CD14-positive monocyte (primary cell): ENCODE measurements around the gene ACKR3. TPM values are rescaled to one million over a fixed set of nuclear protein-coding genes. Genes with fewer than 3 reads are reported as not detected.

Experiments
- DNase-seq, 3 donors: peaks; one replicate each; pipeline ENCODE4 v3.0.0-alpha.2; 2011 to 2022
- H2AFZ ChIP-seq: 2 replicates; pipeline ENCODE4 v1.6.0; 2012; ENCODE audit warnings: mild to moderate bottlenecking, low read depth, low read length, inconsistent platforms; ENCODE audit not compliant: insufficient read depth, poor library complexity, severe bottlenecking
- H3K27ac ChIP-seq, 2 donors: 1 replicate in 1 of 2; 2 replicates in 1 of 2; pipeline ENCODE4 v1.5.1; 2012 to 2013; ENCODE audit warnings: low read length in 2 of 2, control low read depth in 1 of 2, inconsistent platforms in 1 of 2, low read depth in 1 of 2, mild to moderate bottlenecking in 1 of 2
- H3K27me3 ChIP-seq, 2 donors: one replicate each; pipeline versions ENCODE4 v1.6.0 to v1.6.1; 2011 to 2013; ENCODE audit warnings: low read length in 2 of 2; ENCODE audit not compliant: control insufficient read depth in 2 of 2, insufficient read depth in 2 of 2
- H3K36me3 ChIP-seq, 2 donors: replicated peaks in 1 of 2; 1 replicate in 1 of 2; 2 replicates in 1 of 2; pipeline versions ENCODE4 v1.5.1 to v1.6.1; 2012 to 2013; ENCODE audit warnings: low read length in 2 of 2, control low read depth in 1 of 2, inconsistent platforms in 1 of 2, mild to moderate bottlenecking in 1 of 2; ENCODE audit not compliant: insufficient read depth in 2 of 2, control insufficient read depth in 1 of 2
- H3K4me1 ChIP-seq, 2 donors: 1 replicate in 1 of 2; 2 replicates in 1 of 2; pipeline versions ENCODE4 v1.5.1 to v1.6.1; 2012 to 2013; ENCODE audit warnings: low read length in 2 of 2, control low read depth in 1 of 2, inconsistent platforms in 1 of 2, mild to moderate bottlenecking in 1 of 2, moderate library complexity in 1 of 2; ENCODE audit not compliant: insufficient read depth in 2 of 2, control insufficient read depth in 1 of 2
- H3K4me2 ChIP-seq: replicated peaks from 2 replicates; pipeline ENCODE3; 2012; ENCODE audit warnings: low read length, moderate library complexity, mild to moderate bottlenecking; ENCODE audit not compliant: poor library complexity, severe bottlenecking; ENCODE audit errors: extremely low read depth
- H3K4me3 ChIP-seq, 3 experiments: fragments of 200-600 bp in 1 of 3; sonication (generic) in 1 of 3; replicated peaks in 1 of 3; 1 replicate in 2 of 3; 2 replicates in 1 of 3; pipeline ENCODE4 v1.5.1; 2011 to 2013; ENCODE audit warnings: low read length in 3 of 3, mild to moderate bottlenecking in 3 of 3, control low read depth in 2 of 3, low read depth in 2 of 3, inconsistent platforms in 1 of 3, moderate library complexity in 1 of 3
- H3K79me2 ChIP-seq: 2 replicates; pipeline ENCODE4 v1.6.0; 2012; ENCODE audit warnings: mild to moderate bottlenecking, control low read depth, inconsistent platforms, low read length, moderate library complexity; ENCODE audit not compliant: insufficient read depth
- H3K9ac ChIP-seq: 2 replicates; pipeline ENCODE4 v1.6.0; 2017; ENCODE audit warnings: low read length, mild to moderate bottlenecking; ENCODE audit not compliant: insufficient read depth, poor library complexity, severe bottlenecking
- H3K9me3 ChIP-seq, 2 donors: replicated peaks in 1 of 2; 1 replicate in 1 of 2; 2 replicates in 1 of 2; pipeline versions ENCODE4 v1.5.1 to v1.6.1; 2012 to 2013; ENCODE audit warnings: low read length in 2 of 2, control low read depth in 1 of 2; ENCODE audit not compliant: control insufficient read depth in 1 of 2, insufficient read depth in 1 of 2
- H4K20me1 ChIP-seq: 2 replicates; pipeline ENCODE4 v1.6.0; 2012; ENCODE audit warnings: mild to moderate bottlenecking, low read length, control low read depth, moderate library complexity; ENCODE audit not compliant: insufficient read depth
- H3K27ac Mint-ChIP-seq, 7 donors: one replicate each; pipeline ENCODE4 v1.8.0; 2020; ENCODE audit warnings: mild to moderate bottlenecking in 7 of 7, mixed read lengths in 7 of 7, moderate library complexity in 6 of 7, inconsistent platforms in 2 of 7
- H3K27me3 Mint-ChIP-seq, 3 donors: one replicate each; pipeline ENCODE4 v1.8.0; 2021 to 2022; ENCODE audit warnings: low read depth in 3 of 3, mild to moderate bottlenecking in 3 of 3, mixed read lengths in 3 of 3, moderate library complexity in 3 of 3, inconsistent platforms in 1 of 3
- H3K36me3 Mint-ChIP-seq, 2 donors: one replicate each; pipeline ENCODE4 v1.8.0; 2020; ENCODE audit warnings: mixed read lengths in 2 of 2, inconsistent platforms in 1 of 2, mild to moderate bottlenecking in 1 of 2
- H3K4me1 Mint-ChIP-seq: one replicate; pipeline ENCODE4 v1.8.0; 2020; ENCODE audit warnings: mild to moderate bottlenecking, mixed read lengths
- H3K4me3 Mint-ChIP-seq, 2 donors: one replicate each; pipeline ENCODE4 v1.8.0; 2020; ENCODE audit warnings: mild to moderate bottlenecking in 2 of 2, mixed read lengths in 2 of 2, moderate library complexity in 1 of 2
- H3K9me3 Mint-ChIP-seq, 7 donors: one replicate each; pipeline ENCODE4 v1.8.0; 2020 to 2022; ENCODE audit warnings: mixed read lengths in 7 of 7, mild to moderate bottlenecking in 6 of 7, moderate library complexity in 6 of 7, inconsistent platforms in 2 of 7
- CTCF ChIP-seq: fragments of 200-600 bp; IDR thresholded peaks from one replicate; pipeline ENCODE4 v1.8.0; 2022; ENCODE audit warnings: antibody characterized with exemption, mild to moderate bottlenecking
- WGBS: methylation state at CpG from one replicate; pipeline ENCODE4 v1.1.5; 2013; ENCODE audit warnings: missing lambda C conversion rate; ENCODE audit not compliant: insufficient coverage; 5-methylcytosine and 5-hydroxymethylcytosine counted together
- intact Hi-C, 2 donors: fragments of 100-400 bp; cut with micrococcal nuclease; formaldehyde crosslinking; loops; one replicate each; pipeline versions ENCODE4 v1.15.0 to v1.15.1; 2023
- polyA plus RNA-seq, 3 donors: library from polyadenylated mRNA; depleted of rRNA in 1 of 3; unstranded in 2 of 3; stranded (reverse) in 1 of 3; fragments of 300-500 nt in 2 of 3; fragments of >200 nt in 1 of 3; fragmentation: Illumina TruSeq in 2 of 3; gene quantifications; 1 replicate in 2 of 3; 2 replicates in 1 of 3; pipeline ENCODE4 v1.2.3, GENCODE V29; 2012 to 2021

The ACKR3 gene
- polyA plus RNA-seq, 3 donors: 0.41 to 13.3 (median 0.79) TPM

GRCh38 chr2:236627841-236628240 lies 58.2 kb downstream of the ACKR3 start:
- intact Hi-C loops: no loop called here
- H3K9me3 ChIP-seq: no peaks in the 10 kb centered on the region
- peaks cover 0 to 3% of the 10 kb centered on the region in 2 donors for H3K27me3 ChIP-seq
- H3K4me1 Mint-ChIP-seq: no peaks in the 10 kb centered on the region
- peaks cover 4 to 5% (median 5%) of the 10 kb centered on the region in 3 donors for H3K27me3 Mint-ChIP-seq
- H3K4me3 ChIP-seq: no peak overlapping the region
- no peaks in the 10 kb centered on the region for H3K79me2 ChIP-seq
- no peak for TF ChIP-seq CTCF
- no peak overlapping the region for H3K27ac ChIP-seq
- no peaks in the 10 kb centered on the region for H3K36me3 Mint-ChIP-seq
- no peaks in the 10 kb centered on the region for H3K36me3 ChIP-seq
- no peaks in the 10 kb centered on the region for H3K4me1 ChIP-seq
- no peak overlapping the region for H3K9ac ChIP-seq
- H3K4me2 ChIP-seq: no peak overlapping the region
- no peak overlapping the region for H3K27ac Mint-ChIP-seq
- no peak overlapping the region for H2AFZ ChIP-seq
- no peak for DNase-seq
- peaks cover 0 to 2% (median 0%) of the 10 kb centered on the region in 7 donors for H3K9me3 Mint-ChIP-seq
- H3K4me3 Mint-ChIP-seq: no peak overlapping the region
- WGBS: 85% methylated on average over 5 of the region's 6 CpGs
- H4K20me1 ChIP-seq: no peaks in the 10 kb centered on the region

GRCh38 chr2:236628256-236628901 lies 58.8 kb downstream of the ACKR3 start:
- Mint-ChIP-seq H3K36me3 (no peaks in the 10 kb centered on the region), H3K4me1 (no peaks in the 10 kb centered on the region), H3K9me3 (peaks cover 0 to 2% (median 0%) of the 10 kb centered on the region in 7 donors), H3K4me3 (no peak overlapping the region), H3K27ac (no peak overlapping the region), H3K27me3 (peaks cover 6% of the 10 kb centered on the region in 3 donors)
- Histone ChIP-seq H3K27me3 (peaks cover 0 to 3% of the 10 kb centered on the region in 2 donors), H3K36me3 (no peaks in the 10 kb centered on the region), H3K9ac (no peak overlapping the region), H3K4me2 (no peak overlapping the region), H4K20me1 (no peaks in the 10 kb centered on the region), H3K4me1 (no peaks in the 10 kb centered on the region), H3K9me3 (no peaks in the 10 kb centered on the region), H2AFZ (no peak overlapping the region), H3K4me3 (no peak overlapping the region), H3K27ac (no peak overlapping the region), H3K79me2 (no peaks in the 10 kb centered on the region)
- intact Hi-C loops: no loop called here
- TF ChIP-seq CTCF: no peak
- DNase-seq: no peak
- 87% methylated on average over 11 of the region's 15 CpGs for WGBS
